DOHH2 (cell line): Measurements from ENCODE around the gene EPHB1.

Source experiments
- H3F3A ChIP-seq: fragments of 200-600 bp; sonication (generic), shearing (Covaris generic); 2 replicates; pipeline ENCODE4 v1.6.0; 2016; ENCODE audit warnings: antibody characterized with exemption, mild to moderate bottlenecking; ENCODE audit not compliant: control insufficient read depth, insufficient read depth
- H3K27ac ChIP-seq: fragments of 200-600 bp; sonication (generic); 2 replicates; pipeline ENCODE4 v1.5.1; 2014; ENCODE audit warnings: low read depth, mild to moderate bottlenecking, low read length, moderate library complexity
- H3K27me3 ChIP-seq: fragments of 200-600 bp; sonication (generic); 2 replicates; pipeline ENCODE4 v1.6.1; 2014; ENCODE audit warnings: mild to moderate bottlenecking, low read length, mixed read lengths; ENCODE audit not compliant: control insufficient read depth
- H3K36me3 ChIP-seq: fragments of 200-600 bp; sonication (generic); 2 replicates; pipeline ENCODE4 v1.6.1; 2014; ENCODE audit warnings: mild to moderate bottlenecking, low read length, moderate library complexity, mixed read lengths; ENCODE audit not compliant: control insufficient read depth
- H3K4me1 ChIP-seq: fragments of 200-600 bp; sonication (generic); 2 replicates; pipeline ENCODE4 v1.6.1; 2014; ENCODE audit warnings: mild to moderate bottlenecking, low read length, mixed read lengths; ENCODE audit not compliant: control insufficient read depth
- H3K4me2 ChIP-seq: fragments of 200-600 bp; sonication (generic); 2 replicates; pipeline ENCODE4 v1.6.0; 2014; ENCODE audit warnings: mild to moderate bottlenecking, low read length, moderate library complexity
- H3K4me3 ChIP-seq: fragments of 200-600 bp; sonication (generic); 2 replicates; pipeline ENCODE4 v1.5.1; 2014; ENCODE audit warnings: mild to moderate bottlenecking, low read length, mixed read lengths
- H3K79me2 ChIP-seq: fragments of 200-600 bp; sonication (generic); 2 replicates; pipeline ENCODE4 v1.6.1; 2014; ENCODE audit warnings: mild to moderate bottlenecking, low read length, mixed read lengths; ENCODE audit not compliant: control insufficient read depth
- H3K9me2 ChIP-seq: fragments of 200-600 bp; sonication (generic); replicated peaks from 2 replicates; pipeline ENCODE4 v1.6.1; 2014; ENCODE audit warnings: mild to moderate bottlenecking, low read length, mixed read lengths; ENCODE audit not compliant: control insufficient read depth
- H3K9me3 ChIP-seq: fragments of 200-600 bp; sonication (generic); 2 replicates; pipeline ENCODE4 v1.6.1; 2014; ENCODE audit warnings: antibody characterized with exemption, low read length, mixed read lengths; ENCODE audit not compliant: control insufficient read depth, insufficient read depth
- H4K20me1 ChIP-seq: fragments of 200-600 bp; sonication (generic); 2 replicates; pipeline ENCODE4 v1.6.0; 2014; ENCODE audit warnings: low read depth, mild to moderate bottlenecking, antibody characterized with exemption, low read length, moderate library complexity; ENCODE audit not compliant: control insufficient read depth, insufficient read depth
- EZH2phosphoT487 ChIP-seq: fragments of 200-600 bp; sonication (generic); IDR thresholded peaks from 2 replicates; pipeline ENCODE4 v1.6.1; 2017; ENCODE audit warnings: borderline replicate concordance, mild to moderate bottlenecking, antibody characterized with exemption, low read length, moderate library complexity, mixed read lengths
- TF ChIP-seq, protein P1 (sequence below): fragments of 200-600 bp; sonication (generic); IDR thresholded peaks from one replicate; pipeline ENCODE4 v1.5.1; 2014; ENCODE audit warnings: antibody characterized with exemption, mild to moderate bottlenecking, low read depth, low read length; ENCODE audit not compliant: poor library complexity, severe bottlenecking

Gene EPHB1

DNA sequence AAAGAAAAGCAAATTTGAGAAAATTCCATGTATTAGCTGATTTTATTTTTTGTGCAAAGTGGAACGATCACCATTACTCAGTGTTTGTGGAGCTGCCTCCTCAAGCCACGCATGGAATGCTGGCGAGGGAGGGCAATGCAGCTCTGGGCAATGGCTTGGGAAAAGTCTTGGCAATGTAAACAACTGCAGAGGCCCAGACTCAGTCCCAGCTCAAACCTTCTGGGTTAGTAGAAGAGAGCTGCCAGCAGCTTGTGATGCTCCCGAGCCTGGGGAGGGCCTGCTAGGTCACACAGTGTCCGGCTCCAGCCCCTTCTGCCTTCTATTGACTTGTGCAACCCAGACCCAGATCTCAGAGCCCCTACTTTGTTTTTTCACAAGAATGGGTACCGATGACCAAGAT is 4.3 kb downstream of the EPHB1 start:
- no peaks in the 10 kb centered on the region for H3K9me3 ChIP-seq
- H3K9me2 ChIP-seq, result no peaks in the 10 kb centered on the region
- no peaks in the 10 kb centered on the region for H3F3A ChIP-seq
- H3K27ac ChIP-seq, result no peak overlapping the region
- H3K4me2 ChIP-seq, result no peak overlapping the region
- H3K79me2 ChIP-seq, result no peaks in the 10 kb centered on the region
- TF ChIP-seq, protein P1, sequence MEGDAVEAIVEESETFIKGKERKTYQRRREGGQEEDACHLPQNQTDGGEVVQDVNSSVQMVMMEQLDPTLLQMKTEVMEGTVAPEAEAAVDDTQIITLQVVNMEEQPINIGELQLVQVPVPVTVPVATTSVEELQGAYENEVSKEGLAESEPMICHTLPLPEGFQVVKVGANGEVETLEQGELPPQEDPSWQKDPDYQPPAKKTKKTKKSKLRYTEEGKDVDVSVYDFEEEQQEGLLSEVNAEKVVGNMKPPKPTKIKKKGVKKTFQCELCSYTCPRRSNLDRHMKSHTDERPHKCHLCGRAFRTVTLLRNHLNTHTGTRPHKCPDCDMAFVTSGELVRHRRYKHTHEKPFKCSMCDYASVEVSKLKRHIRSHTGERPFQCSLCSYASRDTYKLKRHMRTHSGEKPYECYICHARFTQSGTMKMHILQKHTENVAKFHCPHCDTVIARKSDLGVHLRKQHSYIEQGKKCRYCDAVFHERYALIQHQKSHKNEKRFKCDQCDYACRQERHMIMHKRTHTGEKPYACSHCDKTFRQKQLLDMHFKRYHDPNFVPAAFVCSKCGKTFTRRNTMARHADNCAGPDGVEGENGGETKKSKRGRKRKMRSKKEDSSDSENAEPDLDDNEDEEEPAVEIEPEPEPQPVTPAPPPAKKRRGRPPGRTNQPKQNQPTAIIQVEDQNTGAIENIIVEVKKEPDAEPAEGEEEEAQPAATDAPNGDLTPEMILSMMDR, result no peak
- no peak for TF ChIP-seq EZH2phosphoT487
- H3K4me3 ChIP-seq, result no peak overlapping the region
- no peaks in the 10 kb centered on the region for H4K20me1 ChIP-seq
- no peaks in the 10 kb centered on the region for H3K36me3 ChIP-seq
- H3K27me3 ChIP-seq, result peaks cover 36% of the 10 kb centered on the region
- no peaks in the 10 kb centered on the region; the same call in 1 of the 2 replicates for H3K4me1 ChIP-seq

DNA sequence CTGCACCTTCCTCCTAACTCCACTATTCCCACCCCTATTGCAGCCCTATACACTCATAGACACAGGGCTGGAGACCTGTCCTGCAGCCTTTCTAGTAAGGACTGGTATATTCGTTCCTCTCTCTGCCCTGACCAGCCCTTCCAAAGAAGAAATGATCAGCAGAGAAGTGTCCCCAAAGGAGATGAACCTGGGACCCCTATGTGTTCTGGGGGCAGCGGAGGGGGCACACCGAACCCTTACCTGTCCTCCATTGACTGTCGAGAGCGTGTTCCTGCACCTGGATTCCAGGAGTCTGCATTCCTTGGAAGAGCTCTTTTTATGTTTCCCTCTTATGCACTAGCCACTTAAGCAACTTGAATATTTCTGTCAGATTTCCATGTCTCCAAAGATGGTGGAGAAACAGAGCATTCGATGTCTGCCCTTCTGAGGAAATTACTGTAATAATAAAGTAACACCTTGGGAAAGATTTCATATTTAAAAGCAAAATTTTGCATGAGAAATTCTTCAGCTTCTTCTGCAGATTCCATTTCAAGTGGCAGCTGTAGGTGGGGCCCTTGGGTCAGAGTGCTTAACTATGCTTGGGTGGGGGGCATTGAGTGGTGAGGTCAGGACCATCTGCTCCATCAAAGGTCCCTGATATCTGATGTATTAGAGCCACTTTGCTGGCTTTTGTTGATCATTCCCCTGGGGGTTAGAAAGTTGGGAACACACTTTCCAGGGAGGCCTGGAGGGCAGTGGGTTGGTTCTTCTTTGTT is 6.3 kb downstream of the EPHB1 start:
- Histone ChIP-seq H3K4me2 (no peak overlapping the region), H3K27ac (no peak overlapping the region), H3K9me3 (no peaks in the 10 kb centered on the region), H3K36me3 (no peaks in the 10 kb centered on the region), H3K4me1 (no peaks in the 10 kb centered on the region), H3K27me3 (peaks cover 22% of the 10 kb centered on the region), H3K4me3 (no peak overlapping the region), H3K79me2 (no peaks in the 10 kb centered on the region), H4K20me1 (no peaks in the 10 kb centered on the region), H3F3A (no peaks in the 10 kb centered on the region), H3K9me2 (no peaks in the 10 kb centered on the region)
- TF ChIP-seq EZH2phosphoT487, result no peak
- TF ChIP-seq, protein P1, result no peak

DNA sequence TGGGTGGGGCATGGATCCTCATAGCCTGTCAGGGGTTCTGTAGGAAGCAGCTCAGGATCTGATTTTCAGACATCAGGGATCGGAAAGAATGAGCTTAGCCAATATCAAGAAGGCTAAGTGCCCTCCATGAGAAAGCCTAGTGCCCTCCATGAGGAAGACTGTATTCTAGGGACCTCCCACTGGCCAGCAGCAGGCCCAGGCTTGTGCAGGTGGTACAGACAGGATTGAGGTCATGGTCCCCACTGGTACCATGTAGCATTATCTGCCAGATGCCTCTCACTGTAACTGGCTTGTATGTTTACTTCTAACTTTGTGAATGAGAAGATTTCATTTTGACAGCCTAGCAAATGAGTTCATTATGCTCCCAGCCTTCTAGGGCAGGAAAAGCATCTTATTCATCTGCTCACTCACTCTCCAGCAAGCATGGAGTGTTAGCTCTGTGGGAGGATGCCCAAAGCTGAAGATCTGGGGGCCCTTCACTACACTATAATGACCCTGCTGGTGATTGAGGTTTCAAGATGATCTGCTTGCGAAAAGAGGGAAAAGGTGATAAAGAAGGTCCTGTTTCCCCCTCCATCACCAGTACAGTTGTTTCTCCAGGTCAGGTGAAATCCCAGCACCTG is 7.5 kb downstream of the EPHB1 start:
- H3K27me3 ChIP-seq, result peaks cover 16% of the 10 kb centered on the region
- H4K20me1 ChIP-seq, result no peaks in the 10 kb centered on the region
- no peak for TF ChIP-seq EZH2phosphoT487
- TF ChIP-seq, protein P1, result no peak
- H3K9me3 ChIP-seq, result no peaks in the 10 kb centered on the region
- H3F3A ChIP-seq, result no peaks in the 10 kb centered on the region
- H3K4me2 ChIP-seq, result no peak overlapping the region
- H3K4me1 ChIP-seq, result no peaks in the 10 kb centered on the region
- no peaks in the 10 kb centered on the region for H3K79me2 ChIP-seq
- H3K27ac ChIP-seq, result no peak overlapping the region
- no peaks in the 10 kb centered on the region for H3K9me2 ChIP-seq
- H3K4me3 ChIP-seq, result no peak overlapping the region
- H3K36me3 ChIP-seq, result no peaks in the 10 kb centered on the region
